Fibroblast of skin of abdomen (primary cell): ENCODE results near the gene CLMP.

ENCODE experiments used
- DNase-seq: peaks from one replicate; pipeline ENCODE4 v3.0.0-alpha.2; 2013

The CLMP gene

GRCh38 chr11:123188508-123189165 is 6.4 kb downstream of the CLMP start:
- peak; percentile 81 for DNase-seq

- peak; percentile 60 for DNase-seq
Observed at GRCh38 chr11:123187665-123188507, 7.2 kb downstream of the CLMP start.

DNA sequence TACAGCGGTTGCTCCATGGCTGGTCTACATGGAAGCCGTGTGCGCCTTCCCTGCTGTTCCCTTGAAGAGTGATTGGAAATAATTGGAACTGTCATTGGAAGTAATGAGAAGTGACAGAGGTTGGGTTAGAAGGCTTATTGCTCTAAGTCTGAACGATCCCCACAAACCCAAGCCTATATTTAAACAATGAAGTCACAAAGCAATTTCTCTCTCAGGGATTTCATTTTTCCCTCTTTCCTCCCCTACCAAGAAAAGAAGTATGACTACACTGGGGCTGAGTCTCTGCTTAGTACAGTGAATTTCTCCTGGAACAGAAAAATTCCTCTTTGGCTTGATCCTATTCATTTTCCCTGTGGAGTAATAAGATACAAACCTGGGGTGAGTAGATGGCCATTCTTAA is 7.8 kb downstream of the CLMP start:
- peak; percentile 16 for DNase-seq

DNA sequence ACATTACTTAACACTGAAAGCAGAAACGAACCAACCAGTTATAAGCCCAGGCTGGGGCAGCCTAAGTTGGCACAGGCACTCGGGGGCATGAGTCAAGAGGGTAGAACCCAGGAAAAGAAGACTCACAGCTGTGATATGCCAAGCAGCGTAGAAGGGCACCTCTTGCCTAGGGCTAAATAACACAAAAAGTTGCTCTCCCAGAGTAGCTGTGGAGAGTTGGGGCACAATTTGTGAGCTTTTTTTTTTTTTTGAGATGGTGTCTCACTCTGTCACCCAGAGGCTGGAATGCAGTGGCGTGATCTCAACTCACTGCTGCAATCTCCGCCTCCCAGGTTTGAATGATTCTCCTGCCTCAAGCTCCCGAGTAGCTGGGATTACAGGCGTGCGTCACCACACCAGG is 8.8 kb downstream of the CLMP start:
- DNase-seq, result no peak

DNA sequence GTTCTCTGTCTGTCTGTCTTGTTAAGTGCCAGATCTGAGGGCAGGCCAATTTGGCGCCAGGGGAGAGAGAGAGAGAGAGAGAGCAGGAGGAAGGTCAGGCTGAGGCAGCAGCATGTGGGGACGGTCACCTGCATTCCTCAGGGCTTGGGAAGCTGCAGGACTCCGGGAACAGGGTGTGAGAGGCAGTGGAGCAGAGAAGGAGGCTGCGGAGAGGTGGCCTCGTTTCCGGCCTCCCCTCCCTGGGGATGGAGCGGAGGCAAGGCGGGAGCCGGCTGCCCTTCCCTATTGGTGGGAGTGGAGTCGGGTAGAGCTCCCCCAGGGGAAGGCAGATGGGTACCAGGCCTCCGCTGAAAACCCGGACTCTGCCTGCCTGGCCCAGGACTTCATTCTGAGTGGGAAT is 9.7 kb downstream of the CLMP start:
- no peak for DNase-seq

DNA sequence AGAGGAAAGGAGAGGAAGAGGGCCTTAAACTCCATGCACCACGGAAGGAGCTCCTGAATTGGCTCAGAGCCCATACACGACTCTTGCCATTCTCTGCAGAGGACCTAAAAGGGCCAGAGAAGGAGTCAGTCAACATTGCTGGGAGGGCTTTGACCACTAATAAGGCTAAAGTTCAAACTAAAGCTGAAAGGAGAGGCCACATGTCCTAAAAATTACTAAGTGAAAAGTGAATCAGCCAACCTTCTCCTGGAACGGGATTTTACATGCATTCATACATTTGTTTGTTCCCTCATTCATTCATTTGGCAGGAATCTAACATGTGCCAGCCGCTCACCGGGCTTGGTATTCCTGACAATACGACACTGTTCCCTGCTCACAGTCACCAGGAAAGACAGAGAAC is 10.5 kb downstream of the CLMP start:
- no peak for DNase-seq

DNA sequence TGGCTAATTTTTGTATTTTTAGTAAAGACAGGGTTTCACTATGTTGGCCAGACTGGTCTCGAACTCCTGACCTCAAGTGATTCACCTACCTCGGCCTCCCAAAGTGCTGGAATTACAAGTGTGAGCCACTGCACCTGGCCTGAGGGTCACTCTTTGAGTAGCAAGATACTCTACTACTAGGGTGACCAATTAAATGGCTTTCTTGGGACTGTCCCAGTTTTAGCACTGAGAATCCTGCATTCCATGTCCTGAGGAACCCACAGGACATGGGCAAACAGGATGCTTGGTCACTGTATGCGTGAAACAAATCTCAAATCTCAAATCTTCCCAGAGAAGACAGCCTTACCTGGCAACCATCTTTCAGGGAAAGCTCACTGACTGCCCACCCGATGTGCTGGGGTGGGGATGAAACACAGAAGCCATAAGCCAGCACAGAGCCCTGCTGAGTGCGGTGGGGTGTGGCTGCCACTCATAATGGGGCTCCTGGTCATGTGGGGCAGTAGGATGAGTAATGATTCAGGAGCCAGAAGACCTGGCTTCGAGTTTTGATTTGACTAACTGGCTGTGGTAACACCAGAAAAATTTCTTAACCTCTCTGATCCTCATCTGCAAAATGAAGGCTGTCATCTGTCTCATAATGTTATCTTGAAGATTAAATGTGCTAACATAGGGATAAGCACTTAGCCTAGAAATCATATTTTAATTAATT is 11.5 kb downstream of the CLMP start:
- no peak for DNase-seq

- no peak for DNase-seq
Observed at GRCh38 chr11:123181767-123182500, 13.1 kb downstream of the CLMP start.

DNA sequence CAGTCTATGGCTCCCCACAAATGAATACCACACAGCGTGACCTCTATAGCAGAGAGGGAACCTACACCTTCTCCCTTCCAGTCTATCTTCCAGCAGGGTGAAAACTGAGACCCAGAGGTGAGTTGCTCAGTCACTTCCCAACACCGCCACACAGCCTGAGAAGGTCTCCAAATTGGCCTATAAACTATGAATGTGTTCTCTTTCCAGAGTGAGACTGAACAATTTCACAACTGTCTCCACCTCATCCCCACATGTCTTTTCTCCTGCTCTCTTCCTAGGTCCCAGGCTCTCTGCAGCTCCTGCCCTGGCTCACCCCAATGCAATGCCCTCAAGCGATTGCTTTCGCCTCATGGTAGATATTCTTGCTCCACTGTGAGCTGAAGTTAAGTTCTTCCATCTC is 14.0 kb downstream of the CLMP start:
- no peak for DNase-seq

- DNase-seq, result no peak
Observed at GRCh38 chr11:123180574-123180973, 14.5 kb downstream of the CLMP start.

GRCh38 chr11:123180166-123180565 is 14.9 kb downstream of the CLMP start:
- no peak for DNase-seq

- DNase-seq, result no peak
Observed at GRCh38 chr11:123179586-123179985, 15.5 kb downstream of the CLMP start.

- peak; percentile 47 for DNase-seq
Observed at GRCh38 chr11:123178186-123178585, 16.9 kb downstream of the CLMP start.

GRCh38 chr11:123176785-123177184 is 18.3 kb downstream of the CLMP start:
- no peak for DNase-seq

GRCh38 chr11:123174196-123175183 is 20.6 kb downstream of the CLMP start:
- DNase-seq, result peak; percentile 99

DNA sequence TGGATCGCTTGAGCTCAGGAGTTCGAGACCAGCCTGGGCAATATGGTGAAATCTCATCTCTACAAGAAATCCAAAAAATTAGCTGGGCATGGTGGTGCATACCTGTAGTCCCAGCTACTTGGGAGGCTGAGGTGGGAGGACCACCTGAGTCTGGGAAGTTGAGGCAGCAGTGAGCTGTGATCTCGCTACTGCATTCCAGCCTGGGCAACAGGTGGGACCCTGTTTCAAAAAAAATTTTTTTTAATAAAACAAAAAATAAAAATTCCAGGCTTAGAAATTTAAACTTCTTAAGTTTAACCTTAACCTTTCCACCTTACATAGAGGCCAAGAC is 21.2 kb downstream of the CLMP start:
- DNase-seq, result no peak

GRCh38 chr11:123173040-123173855 is 21.8 kb downstream of the CLMP start:
- peak; percentile 99 for DNase-seq

DNA sequence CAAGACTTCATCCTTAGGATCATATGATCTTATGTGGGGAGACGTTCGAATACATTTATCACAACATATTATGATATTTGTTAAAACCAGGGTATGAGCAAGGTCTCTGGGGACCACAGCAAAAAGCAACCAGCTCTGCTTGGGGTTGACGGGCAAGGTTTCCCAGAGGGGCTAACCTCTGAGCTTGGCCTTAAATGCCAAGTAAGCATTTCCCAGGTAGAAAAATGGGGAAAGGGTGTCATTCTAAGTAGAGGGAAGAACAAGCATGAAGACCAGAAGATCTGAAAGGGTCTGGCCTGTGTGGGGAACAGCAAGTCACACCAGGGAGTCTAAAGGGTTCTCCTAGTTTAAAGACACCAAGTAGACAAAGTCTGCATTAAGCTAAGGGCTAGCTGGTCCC is 24.1 kb downstream of the CLMP start:
- no peak for DNase-seq

- no peak for DNase-seq
Observed at GRCh38 chr11:123169821-123170220, 25.2 kb downstream of the CLMP start.

DNA sequence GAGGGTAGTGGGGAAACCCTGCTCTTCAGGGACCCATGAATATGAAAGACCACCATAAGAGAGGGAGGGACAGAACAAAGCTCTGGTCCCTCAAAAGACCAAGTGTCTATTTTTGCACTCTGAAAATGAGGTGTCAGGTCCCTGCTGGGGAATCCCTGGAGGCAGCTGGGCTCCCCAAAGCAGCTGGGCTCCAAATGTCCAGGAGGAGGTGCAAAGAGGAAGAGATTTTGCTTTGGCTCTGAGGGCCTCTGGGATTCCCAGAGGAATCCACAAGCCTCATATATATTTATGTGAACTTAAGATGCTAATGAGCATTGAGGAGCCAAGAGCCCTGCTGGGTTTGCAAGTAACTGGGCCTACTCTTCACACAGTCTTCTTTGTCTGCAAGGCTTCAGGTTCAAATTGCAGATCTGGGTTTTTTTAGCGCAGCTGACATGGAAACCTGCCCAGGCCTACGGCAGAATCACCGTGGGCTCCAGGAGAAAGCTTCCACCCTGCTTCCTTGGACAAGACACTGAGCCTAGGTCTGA is 26.0 kb downstream of the CLMP start:
- DNase-seq, result no peak

DNA sequence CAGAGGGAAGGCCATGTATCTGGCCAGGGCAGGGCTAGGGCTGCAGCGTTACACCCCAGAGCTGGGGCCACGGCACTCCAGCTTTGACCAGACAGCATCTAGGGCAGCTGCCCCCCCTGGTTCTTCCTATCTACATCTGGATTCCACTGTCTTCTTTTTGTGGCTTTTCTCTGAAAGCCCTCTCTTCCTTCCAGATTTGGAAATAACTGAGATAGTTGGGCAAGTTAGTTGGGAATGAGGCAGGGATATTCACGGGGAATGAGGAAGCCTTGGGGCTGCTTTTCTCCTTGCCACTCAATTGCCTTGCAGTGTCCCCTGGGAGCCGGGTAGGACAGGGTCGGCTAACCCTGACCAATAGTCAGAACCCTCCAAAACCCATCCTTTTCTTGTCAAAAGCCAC is 26.8 kb downstream of the CLMP start:
- no peak for DNase-seq
